ENCODE data around the gene NOTCH3.

The NOTCH3 gene

GRCh38 chr19:15159251-15159650 is 41.5 kb downstream of the NOTCH3 start:
- no peak for DNase-seq

GRCh38 chr19:15156391-15156790 is 44.4 kb downstream of the NOTCH3 start:
- DNase-seq, result no peak

- no peak for DNase-seq
These were observed 45.5 kb downstream of the NOTCH3 start for GRCh38 chr19:15155296-15155695.

GRCh38 chr19:15154002-15154612 is 46.7 kb downstream of the NOTCH3 start:
- DNase-seq, result peak; percentile 66

- no peak for DNase-seq
These were observed 51.1 kb downstream of the NOTCH3 start for GRCh38 chr19:15149737-15150136.

GRCh38 chr19:15147090-15147489 is 53.7 kb downstream of the NOTCH3 start:
- DNase-seq, result no peak

GRCh38 chr19:15144046-15144646 is 56.6 kb downstream of the NOTCH3 start:
- no peak for DNase-seq

GRCh38 chr19:15142313-15142712 is 58.5 kb downstream of the NOTCH3 start:
- DNase-seq, result no peak

GRCh38 chr19:15141143-15141542 is 59.7 kb downstream of the NOTCH3 start:
- DNase-seq, result no peak

GRCh38 chr19:15138427-15138826 is 62.4 kb downstream of the NOTCH3 start:
- DNase-seq, result no peak

GRCh38 chr19:15137777-15138176 is 63.0 kb downstream of the NOTCH3 start:
- DNase-seq, result no peak

- no peak for DNase-seq
These were observed 64.4 kb downstream of the NOTCH3 start for GRCh38 chr19:15136234-15136954.

GRCh38 chr19:15129856-15130585 is 70.8 kb downstream of the NOTCH3 start:
- peak; percentile 56 for DNase-seq

GRCh38 chr19:15128162-15128770 is 72.5 kb downstream of the NOTCH3 start:
- DNase-seq, result no peak

GRCh38 chr19:15126131-15126910 is 74.5 kb downstream of the NOTCH3 start:
- DNase-seq, result no peak

GRCh38 chr19:15125232-15126067 is 75.3 kb downstream of the NOTCH3 start:
- DNase-seq, result peak; percentile 99

- DNase-seq, result peak; percentile 37
These were observed 76.1 kb downstream of the NOTCH3 start for GRCh38 chr19:15124572-15125231.

GRCh38 chr19:15123900-15124299 is 76.9 kb downstream of the NOTCH3 start:
- no peak for DNase-seq

GRCh38 chr19:15123031-15123890 is 77.5 kb downstream of the NOTCH3 start:
- no peak for DNase-seq

Data from stimulated activated CD8-positive, alpha-beta memory T cell treated with anti-CD3 and anti-CD28 coated beads, Interleukin-4, amount 100 ng/mL, for 48 hours (primary cell).